Neural progenitor cell (in vitro differentiated cells): ENCODE measurements around the gene GRN. TPM values are rescaled to one million over a fixed set of nuclear protein-coding genes. Genes with fewer than 3 reads are reported as not detected.

Source experiments
- DNase-seq: peaks from one replicate; pipeline ENCODE4 v3.0.0-alpha.2; 2016; ENCODE audit warnings: low spot score
- H2AFZ ChIP-seq: fragments of 200-600 bp; sonication (generic); replicated peaks from 2 replicates; pipeline ENCODE4 v1.6.1; 2016; ENCODE audit warnings: antibody characterized with exemption
- H3F3A ChIP-seq: fragments of 200-600 bp; sonication (generic); 2 replicates; pipeline ENCODE4 v1.6.1; 2016; ENCODE audit warnings: antibody characterized with exemption, low read depth
- H3K27ac ChIP-seq: fragments of 200-600 bp; sonication (generic); 2 replicates; pipeline ENCODE4 v1.5.1; 2016; ENCODE audit warnings: mild to moderate bottlenecking
- H3K27me3 ChIP-seq: fragments of 200-600 bp; sonication (generic); 2 replicates; pipeline ENCODE4 v1.6.1; 2016; ENCODE audit warnings: mild to moderate bottlenecking, moderate library complexity
- H3K36me3 ChIP-seq: fragments of 200-600 bp; sonication (generic); 2 replicates; pipeline ENCODE4 v1.5.1; 2016
- H3K4me1 ChIP-seq: fragments of 200-600 bp; sonication (generic); 2 replicates; pipeline ENCODE4 v1.6.1; 2016; ENCODE audit warnings: mixed run types
- H3K4me2 ChIP-seq: fragments of 200-600 bp; sonication (generic); 2 replicates; pipeline ENCODE4 v1.6.1; 2016
- H3K4me3 ChIP-seq: fragments of 200-600 bp; sonication (generic); 2 replicates; pipeline ENCODE4 v1.5.1; 2016
- H3K79me2 ChIP-seq: fragments of 200-600 bp; sonication (generic); 2 replicates; pipeline ENCODE4 v1.6.1; 2016; ENCODE audit warnings: low read depth
- H3K9ac ChIP-seq: fragments of 200-600 bp; sonication (generic); 2 replicates; pipeline ENCODE4 v1.6.1; 2016
- H3K9me3 ChIP-seq: fragments of 200-600 bp; sonication (generic); 2 replicates; pipeline ENCODE4 v1.5.1; 2016; ENCODE audit warnings: low read depth
- H4K20me1 ChIP-seq: fragments of 200-600 bp; sonication (generic); 2 replicates; pipeline ENCODE4 v1.6.1; 2016; ENCODE audit warnings: low read depth
- H3K27ac Mint-ChIP-seq: 3 replicates; pipeline ENCODE4 v1.8.0; 2021; ENCODE audit warnings: mixed read lengths
- H3K27me3 Mint-ChIP-seq: 2 replicates; pipeline ENCODE4 v1.8.0; 2022; ENCODE audit warnings: low read depth, mild to moderate bottlenecking, inconsistent platforms, moderate library complexity, mixed read lengths; ENCODE audit not compliant: insufficient read depth
- H3K36me3 Mint-ChIP-seq: 3 replicates; pipeline ENCODE4 v1.8.0; 2021; ENCODE audit warnings: mixed read lengths
- H3K4me1 Mint-ChIP-seq: 3 replicates; pipeline ENCODE4 v1.8.0; 2021; ENCODE audit warnings: mixed read lengths
- H3K4me3 Mint-ChIP-seq: 3 replicates; pipeline ENCODE4 v1.8.0; 2021; ENCODE audit warnings: mild to moderate bottlenecking, moderate library complexity, mixed read lengths
- H3K9me3 Mint-ChIP-seq: 3 replicates; pipeline ENCODE4 v1.8.0; 2020; ENCODE audit warnings: mixed read lengths
- CTCF ChIP-seq: fragments of 200-600 bp; sonication (generic); IDR thresholded peaks from 2 replicates; pipeline ENCODE4 v1.5.1; 2017; ENCODE audit warnings: antibody characterized with exemption, mild to moderate bottlenecking
- EZH2 ChIP-seq: fragments of 200-600 bp; sonication (generic); IDR thresholded peaks from 2 replicates; pipeline ENCODE4 v1.6.1; 2017; ENCODE audit warnings: antibody characterized with exemption, mild to moderate bottlenecking, moderate library complexity
- EZH2phosphoT487 ChIP-seq: fragments of 200-600 bp; sonication (generic); IDR thresholded peaks from 2 replicates; pipeline ENCODE4 v1.6.1; 2017; ENCODE audit warnings: antibody characterized with exemption
- total RNA-seq: library from RNA; depleted of rRNA; stranded (reverse); fragments of >200 nt; gene quantifications from 2 replicates; pipeline ENCODE4 v1.2.3, GENCODE V29; 2015; ENCODE audit warnings: low replicate concordance

The GRN gene
- total RNA-seq, 1 donor from 2014 or later, result 28.2 TPM

- peaks cover 5% of the 10 kb centered on the region for H3K36me3 Mint-ChIP-seq
Measured at GRCh38 chr17:44350733-44351226, 5.7 kb downstream of the GRN start.

GRCh38 chr17:44351464-44351863 is 6.4 kb downstream of the GRN start:
- H2AFZ ChIP-seq, result no peak overlapping the region
- TF ChIP-seq EZH2, result no peak
- TF ChIP-seq EZH2phosphoT487, result no peak
- no peak for TF ChIP-seq CTCF
- Mint-ChIP-seq H3K27me3 (peaks cover 14% of the 10 kb centered on the region), H3K27ac (no peak overlapping the region), H3K36me3 (peaks cover 5% of the 10 kb centered on the region), H3K4me3 (no peak overlapping the region), H3K9me3 (no peaks in the 10 kb centered on the region), H3K4me1 (peaks cover 4% of the 10 kb centered on the region)
- no peak overlapping the region for H3K4me2 ChIP-seq
- H3K27me3 ChIP-seq, result peaks cover 12% of the 10 kb centered on the region
- H3K4me3 ChIP-seq, result no peak overlapping the region
- H3K27ac ChIP-seq, result no peak overlapping the region
- H3K4me1 ChIP-seq, result no peaks in the 10 kb centered on the region
- no peaks in the 10 kb centered on the region for H3K36me3 ChIP-seq
- H3K9ac ChIP-seq, result no peak overlapping the region
- H3K79me2 ChIP-seq, result peaks cover 5% of the 10 kb centered on the region
- no peak for DNase-seq
- peaks cover 49% of the 10 kb centered on the region for H4K20me1 ChIP-seq
- H3K9me3 ChIP-seq, result no peaks in the 10 kb centered on the region
- peaks cover 30% of the 10 kb centered on the region for H3F3A ChIP-seq

More at GRCh38 chr17:44350733-44351226, 5.7 kb downstream of the GRN start:
- Histone ChIP-seq H3K9ac (no peak overlapping the region), H4K20me1 (peaks cover 49% of the 10 kb centered on the region), H2AFZ (no peak overlapping the region), H3K27me3 (peaks cover 12% of the 10 kb centered on the region), H3K4me1 (no peaks in the 10 kb centered on the region), H3K36me3 (no peaks in the 10 kb centered on the region), H3K9me3 (no peaks in the 10 kb centered on the region), H3F3A (peaks cover 29% of the 10 kb centered on the region), H3K27ac (no peak overlapping the region), H3K4me2 (no peak overlapping the region), H3K79me2 (peaks cover 12% of the 10 kb centered on the region), H3K4me3 (no peak overlapping the region)
- TF ChIP-seq CTCF, result peak; percentile 74
- TF ChIP-seq EZH2, result no peak
- peaks cover 14% of the 10 kb centered on the region for H3K27me3 Mint-ChIP-seq
- peaks cover 9% of the 10 kb centered on the region for H3K4me1 Mint-ChIP-seq
- H3K27ac Mint-ChIP-seq, result no peak overlapping the region
- no peak overlapping the region for H3K4me3 Mint-ChIP-seq
- DNase-seq, result peak; percentile 80
- H3K9me3 Mint-ChIP-seq, result no peaks in the 10 kb centered on the region

- Mint-ChIP-seq H3K4me3 (no peak overlapping the region), H3K27me3 (peaks cover 14% of the 10 kb centered on the region), H3K4me1 (peaks cover 4% of the 10 kb centered on the region), H3K9me3 (no peaks in the 10 kb centered on the region), H3K27ac (no peak overlapping the region), H3K36me3 (peaks cover 7% of the 10 kb centered on the region)
- Histone ChIP-seq H2AFZ (no peak overlapping the region), H3F3A (peaks cover 33% of the 10 kb centered on the region), H4K20me1 (peaks cover 54% of the 10 kb centered on the region), H3K4me3 (no peak overlapping the region), H3K36me3 (no peaks in the 10 kb centered on the region), H3K9ac (no peak overlapping the region), H3K27me3 (peaks cover 12% of the 10 kb centered on the region), H3K27ac (no peak overlapping the region), H3K9me3 (no peaks in the 10 kb centered on the region), H3K4me2 (no peak overlapping the region), H3K4me1 (no peaks in the 10 kb centered on the region), H3K79me2 (no peaks in the 10 kb centered on the region)
- DNase-seq, result no peak
- TF ChIP-seq EZH2phosphoT487 (no peak), EZH2 (no peak), CTCF (no peak)
Measured at GRCh38 chr17:44351961-44352827, 7.1 kb downstream of the GRN start.
